ENCODE measurements around the gene STAC. TPM values are rescaled to one million over a fixed set of nuclear protein-coding genes. Genes with fewer than 3 reads are reported as not detected.

Gene STAC
- total RNA-seq, 1 experiment from 2014 or later, result not detected

DNA sequence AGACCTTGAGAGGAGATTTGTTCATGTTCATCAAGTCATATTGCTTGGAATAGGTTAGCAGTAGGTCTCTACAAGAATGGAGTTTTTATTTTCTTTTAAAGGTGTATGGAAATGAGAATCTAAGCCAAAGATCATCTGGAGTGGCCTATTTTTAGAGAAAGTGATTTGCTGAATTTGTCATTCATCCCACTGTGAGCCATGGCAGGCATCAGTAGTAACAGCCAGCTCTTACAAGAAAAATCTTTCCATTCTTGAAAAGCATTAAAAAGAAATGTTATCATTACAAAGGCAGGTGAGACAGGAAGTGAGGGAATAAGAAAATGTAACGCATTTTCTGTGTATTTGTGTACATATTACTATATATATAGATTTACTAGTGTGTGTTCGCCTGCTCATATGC is 29.6 kb downstream of the STAC start:
- H3K4me3 Mint-ChIP-seq (ENCODE audit: unreplicated experiment), result no peak overlapping the region
- H3K36me3 ChIP-seq (ENCODE audit: control insufficient read depth, insufficient read depth, low read length), result no peaks in the 10 kb centered on the region
- ChIA-PET POLR2A (no interaction called here), CTCF (no interaction called here)
- no peak overlapping the region for H3K27ac Mint-ChIP-seq (ENCODE audit: unreplicated experiment)
- no peaks in the 10 kb centered on the region for H3K4me1 ChIP-seq
- no peak overlapping the region for H3K4me3 ChIP-seq (ENCODE audit: low read depth, low read length)
- no peaks in the 10 kb centered on the region for H3K36me3 Mint-ChIP-seq (ENCODE audit: insufficient read depth, unreplicated experiment)
- H3K9me3 ChIP-seq, result no peaks in the 10 kb centered on the region
- intact Hi-C loops (cut with micrococcal nuclease; ENCODE audit: unreplicated experiment), result loop anchor here (2.0 to 5.0 kb wide), 2 partner anchors 131 to 288 kb away; no protein-coding TSS in a partner anchor
- H3K4me1 Mint-ChIP-seq (ENCODE audit: low read depth, unreplicated experiment), result no peaks in the 10 kb centered on the region
- no peak for DNase-seq
- H3K27me3 ChIP-seq (replicated peaks; ENCODE audit: control insufficient read depth, insufficient read depth, low read length), result no peaks in the 10 kb centered on the region
- H3K9me3 Mint-ChIP-seq (ENCODE audit: unreplicated experiment), result no peaks in the 10 kb centered on the region
- no TSS peak for BruUV-seq (replicated peaks)
- TF ChIP-seq, protein P1, sequence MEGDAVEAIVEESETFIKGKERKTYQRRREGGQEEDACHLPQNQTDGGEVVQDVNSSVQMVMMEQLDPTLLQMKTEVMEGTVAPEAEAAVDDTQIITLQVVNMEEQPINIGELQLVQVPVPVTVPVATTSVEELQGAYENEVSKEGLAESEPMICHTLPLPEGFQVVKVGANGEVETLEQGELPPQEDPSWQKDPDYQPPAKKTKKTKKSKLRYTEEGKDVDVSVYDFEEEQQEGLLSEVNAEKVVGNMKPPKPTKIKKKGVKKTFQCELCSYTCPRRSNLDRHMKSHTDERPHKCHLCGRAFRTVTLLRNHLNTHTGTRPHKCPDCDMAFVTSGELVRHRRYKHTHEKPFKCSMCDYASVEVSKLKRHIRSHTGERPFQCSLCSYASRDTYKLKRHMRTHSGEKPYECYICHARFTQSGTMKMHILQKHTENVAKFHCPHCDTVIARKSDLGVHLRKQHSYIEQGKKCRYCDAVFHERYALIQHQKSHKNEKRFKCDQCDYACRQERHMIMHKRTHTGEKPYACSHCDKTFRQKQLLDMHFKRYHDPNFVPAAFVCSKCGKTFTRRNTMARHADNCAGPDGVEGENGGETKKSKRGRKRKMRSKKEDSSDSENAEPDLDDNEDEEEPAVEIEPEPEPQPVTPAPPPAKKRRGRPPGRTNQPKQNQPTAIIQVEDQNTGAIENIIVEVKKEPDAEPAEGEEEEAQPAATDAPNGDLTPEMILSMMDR (IDR thresholded peaks at IDR 0.05; ENCODE audit: insufficient read depth in 1 of 2, low read depth in 1 of 2, low read length in 1 of 2, severe bottlenecking in 1 of 2, unreplicated experiment in 1 of 2), result no peak
- H3K27me3 Mint-ChIP-seq (ENCODE audit: insufficient read depth, unreplicated experiment), result peaks cover 21% of the 10 kb centered on the region

DNA sequence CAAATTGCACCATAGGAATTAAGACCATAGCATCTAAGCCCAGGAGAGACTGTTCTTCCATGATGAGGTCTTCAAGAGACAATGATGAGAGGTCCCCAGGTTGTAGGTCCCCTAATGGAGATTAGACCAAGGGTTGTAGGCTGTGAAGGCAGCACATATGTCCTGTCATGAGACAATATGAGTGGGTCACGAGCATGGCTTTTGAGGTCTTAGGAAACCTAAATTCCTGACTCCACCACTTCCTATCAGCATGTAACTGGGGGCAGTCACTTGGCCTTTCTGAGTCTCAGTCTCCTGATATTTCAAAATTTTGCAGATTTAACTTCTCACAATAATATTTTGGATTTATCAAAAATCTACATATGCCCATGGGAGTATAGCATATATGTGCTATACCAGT is 31.3 kb downstream of the STAC start:
- DNase-seq, result no peak
- Histone ChIP-seq H3K4me1 (no peaks in the 10 kb centered on the region), H3K4me3 (ENCODE audit: low read depth, low read length) (no peak overlapping the region), H3K9me3 (no peaks in the 10 kb centered on the region), H3K36me3 (ENCODE audit: control insufficient read depth, insufficient read depth, low read length) (no peaks in the 10 kb centered on the region), H3K27me3 (replicated peaks; ENCODE audit: control insufficient read depth, insufficient read depth, low read length) (no peaks in the 10 kb centered on the region)
- H3K9me3 Mint-ChIP-seq (ENCODE audit: unreplicated experiment), result no peaks in the 10 kb centered on the region
- intact Hi-C loops (cut with micrococcal nuclease; ENCODE audit: unreplicated experiment), result no loop called here
- POLR2A ChIA-PET, result no interaction called here
- no peak overlapping the region for H3K4me3 Mint-ChIP-seq (ENCODE audit: unreplicated experiment)
- peaks cover 16% of the 10 kb centered on the region for H3K27me3 Mint-ChIP-seq (ENCODE audit: insufficient read depth, unreplicated experiment)
- TF ChIP-seq, protein P1 (IDR thresholded peaks at IDR 0.05; ENCODE audit: insufficient read depth in 1 of 2, low read depth in 1 of 2, low read length in 1 of 2, severe bottlenecking in 1 of 2, unreplicated experiment in 1 of 2), result no peak
- BruUV-seq (replicated peaks), result no TSS peak
- H3K27ac Mint-ChIP-seq (ENCODE audit: unreplicated experiment), result no peak overlapping the region
- no peaks in the 10 kb centered on the region for H3K36me3 Mint-ChIP-seq (ENCODE audit: insufficient read depth, unreplicated experiment)
- H3K4me1 Mint-ChIP-seq (ENCODE audit: low read depth, unreplicated experiment), result no peaks in the 10 kb centered on the region
- CTCF ChIA-PET, result no interaction called here

DNA sequence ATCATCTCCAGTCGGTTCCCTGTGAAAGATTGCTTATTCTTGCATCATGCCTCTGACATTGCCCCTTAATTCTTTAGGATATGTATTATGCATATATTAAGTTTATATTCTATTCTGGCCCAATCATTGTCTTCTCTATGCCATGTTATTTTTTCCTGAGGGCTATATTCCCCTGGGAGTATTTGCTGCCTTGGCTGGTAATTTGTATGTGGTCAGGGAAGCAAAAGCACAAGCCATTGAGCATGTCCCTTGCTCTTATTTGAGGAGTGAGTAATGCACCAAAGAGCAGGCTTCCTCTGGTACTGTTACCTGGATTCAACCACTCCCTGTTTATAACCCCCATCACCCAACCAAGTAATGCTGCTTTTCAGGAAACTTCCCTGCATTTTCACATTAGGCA is 36.3 kb downstream of the STAC start:
- H3K4me3 ChIP-seq (ENCODE audit: low read depth, low read length), result no peak overlapping the region
- Mint-ChIP-seq H3K36me3 (ENCODE audit: insufficient read depth, unreplicated experiment) (no peaks in the 10 kb centered on the region), H3K4me1 (ENCODE audit: low read depth, unreplicated experiment) (no peaks in the 10 kb centered on the region), H3K9me3 (ENCODE audit: unreplicated experiment) (no peaks in the 10 kb centered on the region), H3K27me3 (ENCODE audit: insufficient read depth, unreplicated experiment) (peaks cover 12% of the 10 kb centered on the region), H3K4me3 (ENCODE audit: unreplicated experiment) (no peak overlapping the region), H3K27ac (ENCODE audit: unreplicated experiment) (no peak overlapping the region)
- TF ChIP-seq, protein P1 (IDR thresholded peaks at IDR 0.05; ENCODE audit: insufficient read depth in 1 of 2, low read depth in 1 of 2, low read length in 1 of 2, severe bottlenecking in 1 of 2, unreplicated experiment in 1 of 2), result no peak
- POLR2A ChIA-PET, result no interaction called here
- no peaks in the 10 kb centered on the region for H3K4me1 ChIP-seq
- DNase-seq, result no peak
- H3K9me3 ChIP-seq, result no peaks in the 10 kb centered on the region
- no peaks in the 10 kb centered on the region for H3K27me3 ChIP-seq (replicated peaks; ENCODE audit: control insufficient read depth, insufficient read depth, low read length)
- BruUV-seq (replicated peaks), result no TSS peak
- CTCF ChIA-PET, result no interaction called here
- intact Hi-C loops (cut with micrococcal nuclease; ENCODE audit: unreplicated experiment), result no loop called here
- H3K36me3 ChIP-seq (ENCODE audit: control insufficient read depth, insufficient read depth, low read length), result no peaks in the 10 kb centered on the region

All from Caco-2 (cell line).